Adrenal gland (tissue), 12 donors: ENCODE data around the gene AGMAT. TPM values are rescaled to one million over a fixed set of nuclear protein-coding genes. Genes with fewer than 3 reads are reported as not detected.
A peak's percentile ranks its signal among the peaks of the same experiment; 100 is the strongest.

Experiments used
- DNase-seq, 7 donors: peaks; one replicate each; pipeline ENCODE4 v3.0.0-alpha.2; 2019 to 2020
- H3K27ac ChIP-seq, 5 donors: fragments of 200-600 bp; sonication (generic) in 4 of 5; 1 replicate in 3 of 5; 2 replicates in 2 of 5; pipeline versions ENCODE4 v1.5.1 to v1.8.0; 2016 to 2020; ENCODE audit warnings: mild to moderate bottlenecking in 1 of 5
- H3K27me3 ChIP-seq: fragments of 200-600 bp; 2 replicates; pipeline ENCODE4 v1.8.0; 2021
- H3K36me3 ChIP-seq, 2 donors: fragments of 200-600 bp; replicated peaks in 1 of 2; 1 replicate in 1 of 2; 2 replicates in 1 of 2; pipeline versions ENCODE4 v1.5.1 to v1.8.0; 2018 to 2022
- H3K4me1 ChIP-seq, 2 donors: fragments of 200-600 bp; replicated peaks in 1 of 2; 1 replicate in 1 of 2; 2 replicates in 1 of 2; pipeline versions ENCODE4 v1.5.1 to v1.8.0; 2018 to 2021
- H3K4me3 ChIP-seq, 4 donors: fragments of 200-600 bp; sonication (generic) in 3 of 4; one replicate each; pipeline ENCODE4 v1.5.1; 2016 to 2018
- H3K9me3 ChIP-seq, 3 donors: fragments of 200-600 bp; sonication (generic) in 1 of 3; replicated peaks in 1 of 3; 1 replicate in 2 of 3; 2 replicates in 1 of 3; pipeline versions ENCODE4 v1.5.1 to v1.8.0; 2016 to 2021
- CTCF ChIP-seq, 6 experiments: fragments of 450-650 bp in 4 of 6; fragments of 200-600 bp in 2 of 6; sonication (generic) in 1 of 6; IDR thresholded peaks; 1 replicate in 5 of 6; 2 replicates in 1 of 6; pipeline versions ENCODE4 v1.5.1 to v1.8.0; 2016 to 2021; ENCODE audit warnings: antibody characterized with exemption in 6 of 6, mild to moderate bottlenecking in 2 of 6, moderate library complexity in 1 of 6
- POLR2A ChIP-seq, 2 donors: fragments of 450-650 bp; IDR thresholded peaks; one replicate each; pipeline ENCODE4 v1.6.1; 2017; ENCODE audit warnings: antibody characterized with exemption in 2 of 2, mild to moderate bottlenecking in 2 of 2, moderate library complexity in 1 of 2
- WGBS, 4 donors: extraction: QIAGEN DNeasy Blood & Tissue Kit in 2 of 4; methylation state at CpG; one replicate each; pipeline versions ENCODE4 v1.1.5 to v1.1.7; 2013 to 2017; 5-methylcytosine and 5-hydroxymethylcytosine counted together
- intact Hi-C, 2 donors: fragments of 100-400 bp; cut with DNase I; formaldehyde crosslinking; loops; one replicate each; pipeline versions ENCODE4 v1.14.1 to v1.15.0; 2022 to 2023
- polyA plus RNA-seq, 3 donors: library from polyadenylated mRNA; stranded (reverse); fragments of 200-250 nt in 2 of 3; fragments of 350-450 nt in 1 of 3; fragmentation: Illumina TruSeq in 1 of 3; extraction: RNeasy Lipid Tissue Mini Kit (QIAGEN cat#74804) in 1 of 3; gene quantifications; one replicate each; pipeline ENCODE4 v1.2.3, GENCODE V29; 2013 to 2014
- total RNA-seq, 9 donors: library from RNA; depleted of rRNA in 4 of 9; stranded (reverse); fragments of >200 nt in 4 of 9; fragments of 120-200 nt in 1 of 9; fragmentation: NEBNext Ultra II Directional in 1 of 9; extraction: Animal tissue kit (Norgen Biotek cat#: 25700) in 1 of 9; gene quantifications; one replicate each; pipeline versions ENCODE4 v1.1.0 to v1.2.4, GENCODE V29; 2013 to 2023
- donor health status: healthy with polysubstance abuse.
- donor health status: Bipolar disorder and iron deficiency.
- donor health status: DM: yes; HTN: yes; CAD: no.
- donor health status: DM: no; HTN: no; CAD: no.
- donor health status: DM: no; HTN: no; CAD: no.
- donor health status: DM: yes; HTN: yes; CAD: no.

Gene AGMAT
- total and polyA plus RNA-seq, 12 donors: 0.16 to 15.0 (median 1.5) TPM

- Histone ChIP-seq H3K9me3 (no peaks in the 10 kb centered on the region), H3K27me3 (no peaks in the 10 kb centered on the region), H3K36me3 (peaks cover 0 to 30% of the 10 kb centered on the region in 2 donors), H3K27ac (no peak overlapping the region), H3K4me1 (peaks cover 4 to 14% of the 10 kb centered on the region in 2 donors), H3K4me3 (no peak overlapping the region)
- intact Hi-C loops: no loop called here
- DNase-seq: no peak
- WGBS, 4 donors: 76 to 92% (median 80%) methylated on average over 2 of the region's 2 CpGs
- no peak for TF ChIP-seq POLR2A (IDR thresholded peaks at IDR 0.05)
- no peak for TF ChIP-seq CTCF (IDR thresholded peaks at IDR 0.05)
Observed at GRCh38 chr1:15531682-15532081, 53.2 kb downstream of the AGMAT start.

- no peaks in the 10 kb centered on the region for H3K9me3 ChIP-seq
- TF ChIP-seq POLR2A (IDR thresholded peaks at IDR 0.05): no peak
- no peak for TF ChIP-seq CTCF (IDR thresholded peaks at IDR 0.05)
- H3K4me3 ChIP-seq: no peak overlapping the region
- peak in 3 of 7 donors; percentile 6 to 35 (median 15) for DNase-seq
- peaks cover 0 to 23% of the 10 kb centered on the region in 2 donors for H3K36me3 ChIP-seq
- peaks cover 7 to 16% of the 10 kb centered on the region in 2 donors for H3K4me1 ChIP-seq
- intact Hi-C loops: no loop called here
- no peaks in the 10 kb centered on the region for H3K27me3 ChIP-seq
- WGBS, 4 donors: 96 to 98% (median 97%) methylated on average over 4 of the region's 4 CpGs
- H3K27ac ChIP-seq: no peak overlapping the region
Observed at GRCh38 chr1:15531003-15531402, 53.8 kb downstream of the AGMAT start.

GRCh38 chr1:15526490-15527339, 58.1 kb downstream of the AGMAT start, which contains the start of gene DNAJC16:
Gene DNAJC16 (plus strand): TSS chr1:15526848. CDS start chr1:15529106, 2,258 bp downstream.
- Histone ChIP-seq H3K4me1 (peaks cover 21 to 37% of the 10 kb centered on the region in 2 donors), H3K27me3 (no peaks in the 10 kb centered on the region), H3K9me3 (no peaks in the 10 kb centered on the region), H3K27ac (peak within 1 kb of the TSS; percentile 81 to 100 (median 94)), H3K4me3 (peak within 1 kb of the TSS; percentile 34 to 97 (median 68)), H3K36me3 (no peaks in the 10 kb centered on the region)
- WGBS, 4 donors: 0 to 1% (median 0%) methylated on average over 5 to 65 of the region's 65 CpGs
- DNase-seq: peak; percentile 100
- intact Hi-C loops: no loop called here
- TF ChIP-seq CTCF (IDR thresholded peaks at IDR 0.05): peak in 3 of 6 experiments; percentile 7 to 29 (median 15)
- TF ChIP-seq POLR2A (IDR thresholded peaks at IDR 0.05): peak; percentile 80 to 86

GRCh38 chr1:15526021-15526489, 58.8 kb downstream of the AGMAT start:
- H3K27me3 ChIP-seq: no peaks in the 10 kb centered on the region
- DNase-seq: peak in 5 of 7 donors; percentile 35 to 74 (median 63)
- no peaks in the 10 kb centered on the region for H3K9me3 ChIP-seq
- no peaks in the 10 kb centered on the region for H3K36me3 ChIP-seq
- 6 to 9% (median 8%) methylated on average over 9 of the region's 9 CpGs for WGBS, 4 donors
- intact Hi-C loops: no loop called here
- peak overlapping the region in 1 of 4 donors; percentile 97 for H3K4me3 ChIP-seq
- H3K27ac ChIP-seq: peak overlapping the region; percentile 66 to 100 (median 94)
- TF ChIP-seq CTCF (IDR thresholded peaks at IDR 0.05) (no peak), POLR2A (IDR thresholded peaks at IDR 0.05) (no peak)
- peaks cover 21 to 39% of the 10 kb centered on the region in 2 donors for H3K4me1 ChIP-seq
